Caco-2 (cell line): ENCODE results near the gene ATP6V0B. TPM values are rescaled to one million over a fixed set of nuclear protein-coding genes. Genes with fewer than 3 reads are reported as not detected.

ENCODE experiments used
- BruUV-seq: library from RNA; stranded (reverse); fragments of 400-500 nt; replicated peaks from 2 replicates; lab custom pipeline; 2021; lab: Mats Ljungman, UMichigan
- CTCF ChIA-PET: fragments of 300-600 bp; sonication (Branson Sonifier 250); formaldehyde crosslinking; loops from one replicate; lab custom pipeline; 2022; ENCODE audit warnings: antibody characterized with exemption; lab: Charles Lee
- POLR2A ChIA-PET: fragments of 300-600 bp; sonication (Branson Sonifier 250); formaldehyde crosslinking; loops from one replicate; lab custom pipeline; 2022; ENCODE audit warnings: antibody characterized with exemption; lab: Charles Lee
- DNase-seq, 2 experiments: peaks; one replicate each; pipeline versions ENCODE4 v3.0.0 to v3.0.0-alpha.2; 2020 to 2022
- H3K27me3 ChIP-seq: replicated peaks from 2 replicates; pipeline ENCODE4 v1.6.0; 2011; ENCODE audit warnings: low read length; ENCODE audit not compliant: control insufficient read depth, insufficient read depth
- H3K36me3 ChIP-seq: 2 replicates; pipeline ENCODE4 v1.5.1; 2011; ENCODE audit warnings: low read length; ENCODE audit not compliant: control insufficient read depth, insufficient read depth
- H3K4me1 ChIP-seq: fragments of 250-450 bp; sonication (Bioruptor Pico); 2 replicates; pipeline ENCODE4 v1.5.1; 2020; ENCODE audit warnings: mild to moderate bottlenecking
- H3K4me3 ChIP-seq: 2 replicates; pipeline ENCODE4 v1.5.1; 2011; ENCODE audit warnings: low read depth, mild to moderate bottlenecking, control low read depth, low read length
- H3K9me3 ChIP-seq: fragments of 250-450 bp; sonication (Bioruptor Pico); 2 replicates; pipeline ENCODE4 v1.5.1; 2020; ENCODE audit warnings: mild to moderate bottlenecking, moderate library complexity
- H3K27ac Mint-ChIP-seq: one replicate; pipeline ENCODE4 v1.8.0; 2022; ENCODE audit warnings: mixed read lengths; ENCODE audit not compliant: unreplicated experiment
- H3K27me3 Mint-ChIP-seq: one replicate; pipeline ENCODE4 v1.8.0; 2022; ENCODE audit warnings: mixed read lengths; ENCODE audit not compliant: insufficient read depth, unreplicated experiment
- H3K36me3 Mint-ChIP-seq: one replicate; pipeline ENCODE4 v1.8.0; 2022; ENCODE audit warnings: mild to moderate bottlenecking, mixed read lengths; ENCODE audit not compliant: insufficient read depth, unreplicated experiment
- H3K4me1 Mint-ChIP-seq: one replicate; pipeline ENCODE4 v1.8.0; 2022; ENCODE audit warnings: low read depth, mixed read lengths; ENCODE audit not compliant: unreplicated experiment
- H3K4me3 Mint-ChIP-seq: one replicate; pipeline ENCODE4 v1.8.0; 2022; ENCODE audit warnings: mild to moderate bottlenecking, moderate library complexity, mixed read lengths; ENCODE audit not compliant: unreplicated experiment
- H3K9me3 Mint-ChIP-seq: one replicate; pipeline ENCODE4 v1.8.0; 2022; ENCODE audit warnings: mixed read lengths; ENCODE audit not compliant: unreplicated experiment
- CTCF ChIP-seq, 2 experiments: fragments of 200-600 bp in 1 of 2; IDR thresholded peaks; 1 replicate in 1 of 2; 2 replicates in 1 of 2; pipeline versions ENCODE4 v1.5.1 to v1.8.0; 2011 to 2022; ENCODE audit warnings: antibody characterized with exemption in 1 of 2, control low read depth in 1 of 2, inconsistent platforms in 1 of 2, low read depth in 1 of 2, low read length in 1 of 2, mild to moderate bottlenecking in 1 of 2, moderate library complexity in 1 of 2; ENCODE audit not compliant: insufficient read depth in 1 of 2, severe bottlenecking in 1 of 2, unreplicated experiment in 1 of 2
- intact Hi-C: fragments of 100-400 bp; cut with micrococcal nuclease; formaldehyde crosslinking; loops from one replicate; pipeline ENCODE4 v1.10.0; 2022; ENCODE audit not compliant: unreplicated experiment
- total RNA-seq: library from RNA; stranded (reverse); gene quantifications from 2 replicates; pipeline ENCODE4 v1.2.3, GENCODE V29; 2022

ATP6V0B gene
- total RNA-seq, 1 experiment from 2014 or later = 91.2 TPM

- Mint-ChIP-seq H3K36me3 (peaks cover 6% of the 10 kb centered on the region), H3K4me3 (peak overlapping the region; percentile 80), H3K4me1 (no peaks in the 10 kb centered on the region), H3K27me3 (no peaks in the 10 kb centered on the region), H3K9me3 (no peaks in the 10 kb centered on the region), H3K27ac (peak overlapping the region; percentile 58)
- ChIA-PET POLR2A (no interaction called here), CTCF (interaction anchor here (0.5 to 2.4 kb wide), 5 partner anchors 11 to 182 kb away, joined by 3 to 12 read pairs (median 5); partner anchors contain the start of genes DPH2 and SLC6A9)
- TF ChIP-seq CTCF (IDR thresholded peaks at IDR 0.05; ENCODE audit: insufficient read depth in 1 of 2, low read depth in 1 of 2, low read length in 1 of 2, severe bottlenecking in 1 of 2, unreplicated experiment in 1 of 2) = no peak
- TSS peak; percentile 77 for BruUV-seq
- intact Hi-C loops = loop anchor here (1.0 kb wide), 1 partner anchor 24 kb away; no protein-coding TSS in a partner anchor
- H3K4me3 ChIP-seq = peak overlapping the region; percentile 90
- H3K36me3 ChIP-seq = no peaks in the 10 kb centered on the region
- no peaks in the 10 kb centered on the region for H3K27me3 ChIP-seq
- DNase-seq = no peak
- H3K9me3 ChIP-seq = no peaks in the 10 kb centered on the region
- H3K4me1 ChIP-seq = no peaks in the 10 kb centered on the region
These were observed 29.0 kb upstream of the ATP6V0B start for GRCh38 chr1:43945674-43946235.

GRCh38 chr1:43946236-43947060 is 28.3 kb upstream of the ATP6V0B start, which contains the start of gene IPO13:
TSS of gene IPO13 (plus strand) at chr1:43946950. CDS start at chr1:43947601, 651 bp downstream.
- ChIA-PET POLR2A (no interaction called here), CTCF (interaction anchor here (0.5 to 2.4 kb wide), 8 partner anchors 11 to 183 kb away, joined by 3 to 12 read pairs (median 3); partner anchors contain the start of genes DPH2 and SLC6A9)
- Mint-ChIP-seq H3K4me1 (no peaks in the 10 kb centered on the region), H3K4me3 (peak within 1 kb of the TSS; percentile 80), H3K9me3 (no peaks in the 10 kb centered on the region), H3K36me3 (peaks cover 6% of the 10 kb centered on the region), H3K27ac (peak within 1 kb of the TSS; percentile 58), H3K27me3 (no peaks in the 10 kb centered on the region)
- no TSS peak for BruUV-seq
- H3K4me3 ChIP-seq = peak within 1 kb of the TSS; percentile 90
- H3K9me3 ChIP-seq = no peaks in the 10 kb centered on the region
- peak; percentile 93 to 95 for DNase-seq
- intact Hi-C loops = loop anchor here (1.0 kb wide), 1 partner anchor 23 kb away; no protein-coding TSS in a partner anchor
- peak; percentile 55 to 61 for TF ChIP-seq CTCF (IDR thresholded peaks at IDR 0.05; ENCODE audit: insufficient read depth in 1 of 2, low read depth in 1 of 2, low read length in 1 of 2, severe bottlenecking in 1 of 2, unreplicated experiment in 1 of 2)
- no peaks in the 10 kb centered on the region for H3K4me1 ChIP-seq
- H3K36me3 ChIP-seq = no peaks in the 10 kb centered on the region
- H3K27me3 ChIP-seq = no peaks in the 10 kb centered on the region
